ENCODE measurements around the gene LBHD1. TPM values are rescaled to one million over a fixed set of nuclear protein-coding genes. Genes with fewer than 3 reads are reported as not detected.

The LBHD1 gene
- total RNA-seq, 1 experiment from 2014 or later = 8.7 TPM

DNA sequence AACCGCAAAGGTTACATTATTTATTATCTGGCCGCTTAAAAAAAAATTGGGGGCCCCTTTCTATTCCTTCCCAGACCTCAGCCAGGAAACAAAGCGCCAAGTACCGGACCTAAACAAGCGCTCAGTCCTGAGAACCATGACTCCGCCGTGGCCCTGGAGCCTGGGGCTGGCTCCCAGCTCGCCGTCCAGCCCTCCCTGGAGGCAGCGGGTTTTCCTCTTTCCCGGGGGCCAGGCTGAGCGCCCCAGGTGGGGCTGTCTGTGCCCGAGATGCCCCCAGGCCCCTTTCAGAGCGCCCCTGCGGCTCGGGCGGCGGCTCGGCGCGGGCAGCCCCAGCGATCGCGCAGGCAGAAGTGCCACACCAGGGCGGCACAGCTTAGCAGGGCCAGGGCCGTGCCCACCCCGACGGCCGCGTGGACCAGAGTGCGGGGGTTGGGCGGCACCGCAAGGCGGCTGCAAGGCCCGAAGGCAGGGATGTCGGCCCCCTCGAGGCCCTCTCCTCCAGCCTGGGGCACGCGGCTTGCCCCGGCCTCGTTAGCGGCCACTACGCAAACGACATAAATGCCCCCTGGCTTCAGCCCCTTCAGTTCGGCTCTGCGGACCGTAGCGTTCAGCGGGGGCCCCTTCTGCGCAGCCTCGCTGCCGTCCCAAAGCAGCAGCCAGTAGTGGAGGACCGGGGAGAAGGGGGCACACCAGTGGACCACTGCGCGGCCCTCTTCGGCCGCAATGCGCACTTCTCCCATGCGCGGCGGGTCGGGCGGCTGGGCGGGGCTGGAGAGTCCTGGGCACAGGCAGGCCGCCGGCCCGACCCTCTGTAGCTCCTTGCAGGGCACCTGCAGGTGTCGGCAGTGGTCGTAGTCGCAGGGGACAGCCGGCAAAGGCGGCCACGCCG, 15.7 kb upstream of the LBHD1 start:
- intact Hi-C loops (cut with micrococcal nuclease) = no loop called here
- peaks cover 19% of the 10 kb centered on the region for H3K4me1 Mint-ChIP-seq (ENCODE audit: insufficient read depth, unreplicated experiment)
- POLR2A ChIA-PET = interaction anchor here (0.6 to 1.7 kb wide), 5 partner anchors 16 to 1582 kb away, joined by 3 to 4 read pairs (median 3); partner anchors contain the start of genes TAF6L and UQCC3
- no TSS peak for BruUV-seq (replicated peaks)
- CTCF ChIA-PET = no interaction called here
- H3K27me3 Mint-ChIP-seq (ENCODE audit: insufficient read depth, unreplicated experiment) = no peaks in the 10 kb centered on the region
- H3K9me3 Mint-ChIP-seq (ENCODE audit: unreplicated experiment) = no peaks in the 10 kb centered on the region
- no peak for DNase-seq (ENCODE audit: unreplicated experiment)
- H3K4me3 Mint-ChIP-seq (ENCODE audit: unreplicated experiment) = no peak overlapping the region
- no peak overlapping the region for H3K27ac Mint-ChIP-seq (ENCODE audit: low read depth, unreplicated experiment)
- H3K36me3 Mint-ChIP-seq (ENCODE audit: insufficient read depth, unreplicated experiment) = peaks cover 38% of the 10 kb centered on the region
- TF ChIP-seq CTCF (IDR thresholded peaks at IDR 0.05; ENCODE audit: unreplicated experiment) = no peak

GRCh38 chr11:62682518-62682917, 10.5 kb upstream of the LBHD1 start:
- no peaks in the 10 kb centered on the region for H3K27me3 Mint-ChIP-seq (ENCODE audit: insufficient read depth, unreplicated experiment)
- DNase-seq (ENCODE audit: unreplicated experiment) = no peak
- no peak overlapping the region for H3K4me3 Mint-ChIP-seq (ENCODE audit: unreplicated experiment)
- peaks cover 11% of the 10 kb centered on the region for H3K36me3 Mint-ChIP-seq (ENCODE audit: insufficient read depth, unreplicated experiment)
- H3K9me3 Mint-ChIP-seq (ENCODE audit: unreplicated experiment) = no peaks in the 10 kb centered on the region
- ChIA-PET POLR2A (no interaction called here), CTCF (interaction anchor here (1.1 kb wide), 1 partner anchor 41 kb away, joined by 6 read pairs; no protein-coding TSS in a partner anchor)
- no peak overlapping the region for H3K27ac Mint-ChIP-seq (ENCODE audit: low read depth, unreplicated experiment)
- TF ChIP-seq CTCF (IDR thresholded peaks at IDR 0.05; ENCODE audit: unreplicated experiment) = no peak
- intact Hi-C loops (cut with micrococcal nuclease) = no loop called here
- no TSS peak for BruUV-seq (replicated peaks)
- H3K4me1 Mint-ChIP-seq (ENCODE audit: insufficient read depth, unreplicated experiment) = peaks cover 14% of the 10 kb centered on the region

GRCh38 chr11:62680825-62681240, 8.8 kb upstream of the LBHD1 start:
- Mint-ChIP-seq H3K27ac (ENCODE audit: low read depth, unreplicated experiment) (no peak overlapping the region), H3K27me3 (ENCODE audit: insufficient read depth, unreplicated experiment) (no peaks in the 10 kb centered on the region), H3K9me3 (ENCODE audit: unreplicated experiment) (no peaks in the 10 kb centered on the region), H3K4me1 (ENCODE audit: insufficient read depth, unreplicated experiment) (peaks cover 22% of the 10 kb centered on the region), H3K4me3 (ENCODE audit: unreplicated experiment) (peak overlapping the region; percentile 45), H3K36me3 (ENCODE audit: insufficient read depth, unreplicated experiment) (peaks cover 27% of the 10 kb centered on the region)
- intact Hi-C loops (cut with micrococcal nuclease) = loop anchor here (2.0 kb wide), 1 partner anchor 14 kb away; no protein-coding TSS in a partner anchor
- ChIA-PET POLR2A (interaction anchor here (0.6 to 7.1 kb wide), 30 partner anchors 9 to 1353 kb away, joined by 3 to 132 read pairs (median 5); partner anchors contain the start of genes C11orf98, CSKMT, GANAB and HNRNPUL2), CTCF (interaction anchor here (0.6 to 3.0 kb wide), 33 partner anchors 9 to 344 kb away, joined by 3 to 72 read pairs (median 4); partner anchors contain the start of genes ASRGL1, BSCL2, GNG3 and HNRNPUL2)
- peak; percentile 42 for TF ChIP-seq CTCF (IDR thresholded peaks at IDR 0.05; ENCODE audit: unreplicated experiment)
- DNase-seq (ENCODE audit: unreplicated experiment) = peak; percentile 77
- BruUV-seq (replicated peaks) = no TSS peak
